GM23248 (cell line): ENCODE measurements around the gene DYRK1B. TPM values are rescaled to one million over a fixed set of nuclear protein-coding genes. Genes with fewer than 3 reads are reported as not detected.

Experiments used
- DNase-seq: peaks from one replicate; pipeline ENCODE4 v3.0.0-alpha.2; 2015
- H2AFZ ChIP-seq: fragments of 200-600 bp; sonication (generic); 2 replicates; pipeline ENCODE4 v1.6.1; 2016; ENCODE audit warnings: antibody characterized with exemption
- H3F3A ChIP-seq: fragments of 200-600 bp; sonication (generic); 2 replicates; pipeline ENCODE4 v1.6.1; 2016; ENCODE audit warnings: mild to moderate bottlenecking, antibody characterized with exemption, mixed run types; ENCODE audit not compliant: insufficient read depth
- H3K27ac ChIP-seq: fragments of 200-600 bp; sonication (generic); 2 replicates; pipeline ENCODE4 v1.5.1; 2016; ENCODE audit warnings: mild to moderate bottlenecking
- H3K27me3 ChIP-seq: fragments of 200-600 bp; sonication (generic); replicated peaks from 2 replicates; pipeline ENCODE4 v1.6.1; 2016; ENCODE audit warnings: mild to moderate bottlenecking; ENCODE audit not compliant: insufficient read depth
- H3K36me3 ChIP-seq: fragments of 200-600 bp; sonication (generic); 2 replicates; pipeline ENCODE4 v1.6.1; 2016; ENCODE audit warnings: low read depth, mild to moderate bottlenecking
- H3K4me1 ChIP-seq: fragments of 200-600 bp; sonication (generic); 2 replicates; pipeline ENCODE4 v1.6.1; 2016; ENCODE audit warnings: mild to moderate bottlenecking; ENCODE audit not compliant: insufficient read depth
- H3K4me2 ChIP-seq: fragments of 200-600 bp; sonication (generic); one replicate; pipeline ENCODE4 v1.6.1; 2016; ENCODE audit warnings: mild to moderate bottlenecking; ENCODE audit not compliant: unreplicated experiment
- H3K4me3 ChIP-seq: fragments of 200-600 bp; sonication (generic); 2 replicates; pipeline ENCODE4 v1.5.1; 2016; ENCODE audit warnings: mild to moderate bottlenecking
- H3K79me2 ChIP-seq: fragments of 200-600 bp; sonication (generic); 2 replicates; pipeline ENCODE4 v1.6.1; 2016; ENCODE audit warnings: mild to moderate bottlenecking; ENCODE audit not compliant: insufficient read depth
- H3K9ac ChIP-seq: fragments of 200-600 bp; sonication (generic); 2 replicates; pipeline ENCODE4 v1.6.1; 2016; ENCODE audit warnings: mild to moderate bottlenecking
- H3K9me2 ChIP-seq: fragments of 200-600 bp; sonication (generic); 2 replicates; pipeline ENCODE4 v1.6.1; 2016; ENCODE audit warnings: mixed run types, mild to moderate bottlenecking, moderate library complexity; ENCODE audit not compliant: insufficient read depth
- H3K9me3 ChIP-seq: fragments of 200-600 bp; sonication (generic); one replicate; pipeline ENCODE4 v1.6.1; 2017; ENCODE audit warnings: low read depth
- H4K20me1 ChIP-seq: fragments of 200-600 bp; sonication (generic); 2 replicates; pipeline ENCODE4 v1.6.0; 2016; ENCODE audit not compliant: insufficient read depth
- EZH2 ChIP-seq: fragments of 200-600 bp; sonication (generic); IDR thresholded peaks from 2 replicates; pipeline ENCODE4 v1.6.1; 2018; ENCODE audit warnings: antibody characterized with exemption, mild to moderate bottlenecking; ENCODE audit not compliant: insufficient read depth, poor library complexity, severe bottlenecking
- EZH2phosphoT487 ChIP-seq: fragments of 200-600 bp; sonication (generic); IDR thresholded peaks from 2 replicates; pipeline ENCODE4 v1.6.1; 2018; ENCODE audit warnings: antibody characterized with exemption, moderate library complexity, mild to moderate bottlenecking, low read depth; ENCODE audit not compliant: insufficient read depth
- WGBS, 2 experiments: methylation state at CpG; one replicate each; pipeline ENCODE4 v1.1.6; 2015 to 2017; ENCODE audit warnings: low lambda C conversion rate in 2 of 2, low coverage in 1 of 2; ENCODE audit errors: missing lambda C conversion rate in 2 of 2; 5-methylcytosine and 5-hydroxymethylcytosine counted together
- in situ Hi-C: fragments of 300-500 bp; cut with MboI; formaldehyde crosslinking; loops from 2 replicates; pipeline ENCODE4 v1.15.0; 2020
- polyA plus RNA-seq: library from polyadenylated mRNA; unstranded; fragments of >200 nt; fragmentation: Nextera tagmentation; extraction: Ambion mirVana; gene quantifications from 2 replicates; pipeline ENCODE4 v1.2.1, GENCODE V29; 2016
- total RNA-seq: library from RNA; depleted of rRNA; stranded (reverse); fragments of >200 nt; shearing (Covaris generic); gene quantifications from 2 replicates; pipeline ENCODE4 v1.2.3, GENCODE V29; 2014

DYRK1B gene
- total and polyA plus RNA-seq, 2 experiments from 2014 or later: 11.1 to 14.9 TPM

- H3K36me3 ChIP-seq: no peaks in the 10 kb centered on the region
Observed at GRCh38 chr19:39820696-39821095, 13.3 kb downstream of the DYRK1B start.

GRCh38 chr19:39819786-39820185, 14.2 kb downstream of the DYRK1B start:
- TF ChIP-seq EZH2phosphoT487 (no peak), EZH2 (no peak)
- H4K20me1 ChIP-seq: no peaks in the 10 kb centered on the region
- H3K4me1 ChIP-seq: peaks cover 5% of the 10 kb centered on the region
- no peaks in the 10 kb centered on the region for H3K9me3 ChIP-seq
- no peaks in the 10 kb centered on the region for H3K27me3 ChIP-seq
- H3K9ac ChIP-seq: no peak overlapping the region
- WGBS, 2 experiments: 67 to 70% methylated on average over 3 of the region's 3 CpGs
- no peaks in the 10 kb centered on the region for H3K9me2 ChIP-seq
- H2AFZ ChIP-seq: no peak overlapping the region
- no peak overlapping the region for H3K4me2 ChIP-seq
- no peak for DNase-seq
- H3K79me2 ChIP-seq: peaks cover 16% of the 10 kb centered on the region; the same call in 1 of the 2 replicates
- H3K27ac ChIP-seq: no peak overlapping the region
- in situ Hi-C loops: no loop called here
- H3K36me3 ChIP-seq: no peaks in the 10 kb centered on the region
- no peak overlapping the region for H3K4me3 ChIP-seq
- H3F3A ChIP-seq: peaks cover 2% of the 10 kb centered on the region; the same call in 1 of the 2 replicates

More at GRCh38 chr19:39820696-39821095, 13.3 kb downstream of the DYRK1B start:
- peaks cover 5% of the 10 kb centered on the region for H3K4me1 ChIP-seq
- H3F3A ChIP-seq: peaks cover 7% of the 10 kb centered on the region; the same call in 1 of the 2 replicates
- no peak overlapping the region for H3K27ac ChIP-seq
- no peak overlapping the region for H3K4me3 ChIP-seq
- no peaks in the 10 kb centered on the region for H3K9me2 ChIP-seq
- no peak overlapping the region for H3K9ac ChIP-seq
- H3K27me3 ChIP-seq: no peaks in the 10 kb centered on the region
- no peaks in the 10 kb centered on the region for H3K9me3 ChIP-seq
- H3K79me2 ChIP-seq: peaks cover 16% of the 10 kb centered on the region; the same call in 1 of the 2 replicates
- H3K4me2 ChIP-seq: no peak overlapping the region
- H2AFZ ChIP-seq: no peak overlapping the region
- H4K20me1 ChIP-seq: no peaks in the 10 kb centered on the region
- TF ChIP-seq EZH2 (no peak), EZH2phosphoT487 (no peak)
- DNase-seq: no peak
- in situ Hi-C loops: no loop called here
- WGBS, 2 experiments: 88 to 90% methylated on average over 6 of the region's 6 CpGs

- Histone ChIP-seq H4K20me1 (no peaks in the 10 kb centered on the region), H3K79me2 (0 out of 2 replicates have a peak, but pooled peaks cover 10% of the 10 kb centered on the region), H3K9me3 (no peaks in the 10 kb centered on the region), H2AFZ (no peak overlapping the region), H3F3A (no peaks in the 10 kb centered on the region), H3K36me3 (no peaks in the 10 kb centered on the region), H3K9me2 (no peaks in the 10 kb centered on the region), H3K27me3 (no peaks in the 10 kb centered on the region), H3K4me2 (no peak overlapping the region), H3K9ac (no peak overlapping the region), H3K4me3 (no peak overlapping the region), H3K4me1 (peaks cover 3% of the 10 kb centered on the region), H3K27ac (no peak overlapping the region)
- WGBS, 2 experiments: 73 to 85% methylated on average over 4 of the region's 4 CpGs
- in situ Hi-C loops: no loop called here
- TF ChIP-seq EZH2phosphoT487: no peak
- no peak for TF ChIP-seq EZH2
- no peak for DNase-seq
Observed at GRCh38 chr19:39818626-39819097, 15.3 kb downstream of the DYRK1B start.

- H3K79me2 ChIP-seq: 0 out of 2 replicates have a peak, but pooled peaks cover 6% of the 10 kb centered on the region
- no peak overlapping the region for H3K4me3 ChIP-seq
- no peak for TF ChIP-seq EZH2
- TF ChIP-seq EZH2phosphoT487: no peak
- no peaks in the 10 kb centered on the region for H4K20me1 ChIP-seq
- no peaks in the 10 kb centered on the region for H3K27me3 ChIP-seq
- WGBS, 2 experiments: 85 to 87% methylated on average over 12 of the region's 12 CpGs
- H3K27ac ChIP-seq: no peak overlapping the region
- H2AFZ ChIP-seq: no peak overlapping the region
- no peak overlapping the region for H3K4me2 ChIP-seq
- DNase-seq: no peak
- in situ Hi-C loops: no loop called here
- no peaks in the 10 kb centered on the region for H3F3A ChIP-seq
- H3K9me3 ChIP-seq: no peaks in the 10 kb centered on the region
- H3K9me2 ChIP-seq: no peaks in the 10 kb centered on the region
- H3K9ac ChIP-seq: no peak overlapping the region
- H3K4me1 ChIP-seq: no peaks in the 10 kb centered on the region
- no peaks in the 10 kb centered on the region for H3K36me3 ChIP-seq
Observed at GRCh38 chr19:39817888-39818561, 15.9 kb downstream of the DYRK1B start.
